H9 (cell line): ENCODE data around the gene MYNN. TPM values are rescaled to one million over a fixed set of nuclear protein-coding genes. Genes with fewer than 3 reads are reported as not detected.

ENCODE experiments used
- DNase-seq: peaks from one replicate; pipeline ENCODE4 v3.0.0-alpha.2; 2017
- H2AFZ ChIP-seq: one replicate; pipeline ENCODE4 v1.6.1; 2013; ENCODE audit warnings: mild to moderate bottlenecking, low read length, control low read depth, moderate library complexity
- H2AK5ac ChIP-seq: 2 replicates; pipeline ENCODE4 v1.6.1; 2013; ENCODE audit warnings: low read length, control low read depth, mixed read lengths; ENCODE audit not compliant: insufficient read length
- H2BK120ac ChIP-seq: one replicate; pipeline ENCODE4 v1.6.1; 2013; ENCODE audit warnings: low read depth, mild to moderate bottlenecking, low read length, control low read depth, inconsistent platforms; ENCODE audit not compliant: poor library complexity, severe bottlenecking
- H2BK12ac ChIP-seq: 2 replicates; pipeline ENCODE4 v1.6.1; 2013; ENCODE audit warnings: low read length, control low read depth, mixed read lengths, low read depth; ENCODE audit not compliant: insufficient read length
- H2BK15ac ChIP-seq: 2 replicates; pipeline ENCODE4 v1.6.1; 2013; ENCODE audit warnings: low read depth, low read length, control low read depth
- H2BK20ac ChIP-seq: one replicate; pipeline ENCODE4 v1.6.1; 2013; ENCODE audit warnings: low read depth, mild to moderate bottlenecking, low read length, control low read depth, inconsistent platforms; ENCODE audit not compliant: poor library complexity, severe bottlenecking
- H2BK5ac ChIP-seq: 2 replicates; pipeline ENCODE4 v1.6.1; 2013; ENCODE audit warnings: low read length, control low read depth, mixed read lengths; ENCODE audit not compliant: insufficient read length
- H3K14ac ChIP-seq: 2 replicates; pipeline ENCODE4 v1.6.1; 2013; ENCODE audit warnings: low read length, control low read depth; ENCODE audit not compliant: insufficient read depth
- H3K18ac ChIP-seq: 2 replicates; pipeline ENCODE4 v1.6.1; 2013; ENCODE audit warnings: low read depth, mild to moderate bottlenecking, mixed read lengths, low read length, control low read depth; ENCODE audit not compliant: insufficient read length
- H3K23ac ChIP-seq: 2 replicates; pipeline ENCODE4 v1.6.1; 2013; ENCODE audit warnings: low read length, control low read depth, mixed read lengths, low read depth; ENCODE audit not compliant: insufficient read length
- H3K23me2 ChIP-seq: 2 replicates; pipeline ENCODE4 v1.6.1; 2013; ENCODE audit warnings: low read depth, mild to moderate bottlenecking, mixed read lengths, low read length, control low read depth; ENCODE audit not compliant: insufficient read length, poor library complexity, severe bottlenecking
- H3K27ac ChIP-seq: 2 replicates; pipeline ENCODE4 v1.5.1; 2013; ENCODE audit warnings: low read length, control low read depth, mixed read lengths, low read depth; ENCODE audit not compliant: insufficient read length
- H3K27me3 ChIP-seq: 2 replicates; pipeline ENCODE4 v1.6.1; 2013; ENCODE audit warnings: low read length, control low read depth, inconsistent platforms; ENCODE audit not compliant: insufficient read depth
- H3K4ac ChIP-seq: 2 replicates; pipeline ENCODE4 v1.6.1; 2013; ENCODE audit warnings: low read depth, mild to moderate bottlenecking, control low read depth, inconsistent platforms, low read length, moderate library complexity
- H3K4me1 ChIP-seq: 2 replicates; pipeline ENCODE4 v1.6.1; 2013; ENCODE audit warnings: low read length, control low read depth, inconsistent platforms; ENCODE audit not compliant: insufficient read depth
- H3K4me2 ChIP-seq: 2 replicates; pipeline ENCODE4 v1.6.1; 2013; ENCODE audit warnings: low read length, control low read depth, mixed read lengths; ENCODE audit not compliant: insufficient read length, insufficient read depth
- H3K56ac ChIP-seq: 2 replicates; pipeline ENCODE4 v1.6.1; 2013; ENCODE audit warnings: low read depth, mild to moderate bottlenecking, mixed read lengths, low read length, control low read depth; ENCODE audit not compliant: insufficient read length
- H3K79me1 ChIP-seq: 2 replicates; pipeline ENCODE4 v1.6.1; 2013; ENCODE audit warnings: low read depth, mild to moderate bottlenecking, moderate library complexity, low read length, control low read depth, inconsistent platforms; ENCODE audit not compliant: insufficient read depth, poor library complexity, severe bottlenecking
- H3K79me2 ChIP-seq: 2 replicates; pipeline ENCODE4 v1.6.1; 2013; ENCODE audit warnings: low read length, control low read depth, inconsistent platforms; ENCODE audit not compliant: insufficient read depth
- H3K9ac ChIP-seq: 2 replicates; pipeline ENCODE4 v1.6.1; 2013; ENCODE audit warnings: low read length, control low read depth, mixed read lengths; ENCODE audit not compliant: insufficient read length; ENCODE audit errors: extremely low read depth
- H3K9me3 ChIP-seq: one replicate; pipeline ENCODE4 v1.6.1; 2013; ENCODE audit warnings: low read depth, low read length, inconsistent platforms; ENCODE audit not compliant: control insufficient read depth
- H3T11ph ChIP-seq: one replicate; pipeline ENCODE4 v1.6.1; 2013; ENCODE audit warnings: mild to moderate bottlenecking, low read length, control low read depth, inconsistent platforms
- H4K20me1 ChIP-seq: one replicate; pipeline ENCODE4 v1.6.1; 2013; ENCODE audit not compliant: control insufficient read depth, insufficient read length, insufficient read depth
- H4K5ac ChIP-seq: 2 replicates; pipeline ENCODE4 v1.6.1; 2013; ENCODE audit warnings: low read depth, mild to moderate bottlenecking, mixed read lengths, low read length, control low read depth; ENCODE audit not compliant: insufficient read length
- H4K8ac ChIP-seq: replicated peaks from 2 replicates; pipeline ENCODE4 v1.6.1; 2013; ENCODE audit warnings: low read length, control low read depth, mixed read lengths, low read depth; ENCODE audit not compliant: insufficient read length
- H4K91ac ChIP-seq: 2 replicates; pipeline ENCODE4 v1.6.1; 2013; ENCODE audit warnings: low read depth, mild to moderate bottlenecking, moderate library complexity, mixed read lengths, low read length, control low read depth; ENCODE audit not compliant: insufficient read length
- H3K27ac Mint-ChIP-seq, 3 experiments: 2 replicates in 2 of 3; 3 replicates in 1 of 3; pipeline ENCODE4 v1.8.0; 2020 to 2021; ENCODE audit warnings: mixed read lengths in 3 of 3, mild to moderate bottlenecking in 1 of 3, moderate library complexity in 1 of 3
- H3K27me3 Mint-ChIP-seq: 2 replicates; pipeline ENCODE4 v1.8.0; 2021; ENCODE audit warnings: low read depth, mild to moderate bottlenecking, moderate library complexity, mixed read lengths
- H3K36me3 Mint-ChIP-seq, 3 experiments: 2 replicates in 2 of 3; 3 replicates in 1 of 3; pipeline ENCODE4 v1.8.0; 2020 to 2021; ENCODE audit warnings: low read depth in 3 of 3, mixed read lengths in 3 of 3; ENCODE audit not compliant: insufficient read depth in 1 of 3
- H3K4me1 Mint-ChIP-seq, 2 experiments: 2 replicates each; pipeline ENCODE4 v1.8.0; 2020; ENCODE audit warnings: mixed read lengths in 2 of 2
- H3K4me3 Mint-ChIP-seq, 2 experiments: 2 replicates in 1 of 2; 3 replicates in 1 of 2; pipeline ENCODE4 v1.8.0; 2020 to 2021; ENCODE audit warnings: mild to moderate bottlenecking in 2 of 2, mixed read lengths in 2 of 2, moderate library complexity in 1 of 2
- H3K9me3 Mint-ChIP-seq, 2 experiments: 2 replicates in 1 of 2; 3 replicates in 1 of 2; pipeline ENCODE4 v1.8.0; 2020; ENCODE audit warnings: mild to moderate bottlenecking in 2 of 2, mixed read lengths in 2 of 2, moderate library complexity in 1 of 2
- CTCF ChIP-seq: fragments of 200-600 bp; sonication (generic); conservative IDR thresholded peaks from 3 replicates; pipeline ENCODE4 v1.8.0; 2021; ENCODE audit warnings: antibody characterized with exemption, mild to moderate bottlenecking
- WGBS: extraction: QIAGEN DNeasy Blood & Tissue Kit; methylation state at CpG from one replicate; pipeline ENCODE4 v1.1.7; 2013; ENCODE audit warnings: missing lambda C conversion rate, low lambda C conversion rate, mixed read lengths; ENCODE audit not compliant: insufficient read length; ENCODE audit errors: extremely low coverage; 5-methylcytosine and 5-hydroxymethylcytosine counted together
- total RNA-seq: library from RNA; stranded (reverse); gene quantifications from 2 replicates; pipeline ENCODE4 v1.2.1, GENCODE V29; 2021

The MYNN gene
- total RNA-seq, 1 experiment from 2014 or later, result 15.9 TPM

DNA sequence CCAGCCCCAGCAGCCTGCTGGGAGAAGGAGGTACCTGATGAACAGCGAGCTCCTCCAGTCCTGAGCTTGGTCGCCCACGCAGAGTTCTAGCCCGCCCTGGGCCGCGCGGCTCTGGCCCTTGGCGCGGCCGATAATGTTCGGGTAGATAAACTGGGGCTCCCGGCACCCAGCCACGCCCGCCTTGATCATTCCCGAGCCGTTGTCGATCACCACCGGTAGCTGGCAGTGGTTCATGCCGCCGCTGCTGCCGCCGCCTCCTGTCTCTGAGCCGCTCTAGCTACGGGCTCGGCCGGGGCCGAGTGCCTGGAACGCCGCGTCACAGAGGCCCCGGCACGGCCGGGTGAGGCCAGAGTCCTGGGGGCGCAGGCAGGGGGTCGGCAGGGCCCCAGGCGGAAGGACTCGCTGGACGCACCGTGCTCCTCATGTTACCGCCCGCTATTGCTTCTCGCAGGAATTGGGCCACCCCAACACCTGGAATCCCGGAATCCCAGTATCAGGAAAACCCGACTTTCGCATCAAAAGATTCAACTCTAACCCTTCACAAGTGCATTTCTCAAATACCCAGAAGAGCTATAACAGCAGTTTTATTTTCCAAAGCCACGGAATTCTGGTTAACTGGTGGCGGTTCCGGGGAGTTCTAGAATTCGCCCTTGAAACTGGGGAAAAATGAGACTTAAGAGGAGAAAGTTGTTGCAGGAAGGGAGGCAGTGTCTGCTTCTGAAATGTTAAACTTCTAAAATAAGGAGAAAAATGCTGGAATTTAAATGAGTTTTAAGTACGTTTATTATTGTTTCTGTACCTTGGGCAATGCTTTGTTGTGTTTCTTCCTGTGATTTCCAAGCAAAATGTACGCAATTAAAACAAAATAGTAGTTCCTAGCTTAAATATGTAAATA is 3.7 kb upstream of the MYNN start, which contains the start of gene ACTRT3:
TSS of gene ACTRT3 (minus strand) at position 275 of the 895 bp plus-strand sequence. CDS start at position 234, 41 bp downstream.
- WGBS, result no CpG with 5 or more reads among the region's 51 CpGs
- peak within 1 kb of the TSS; percentile 43 for H2AFZ ChIP-seq

More for the DNA sequence above, 3.7 kb upstream of the MYNN start, which contains the start of gene ACTRT3:
- Mint-ChIP-seq H3K9me3 (no peaks in the 10 kb centered on the region; a peak in 1 of 5 replicates), H3K4me1 (peaks cover 15 to 17% of the 10 kb centered on the region in 2 experiments), H3K27ac (peak within 1 kb of the TSS; percentile 92 to 97 (median 95); a peak in 6 of 7 replicates), H3K27me3 (no peaks in the 10 kb centered on the region; the same call in 1 of the 2 replicates), H3K36me3 (peaks cover 3 to 10% (median 8%) of the 10 kb centered on the region in 3 experiments; a peak in 5 of 7 replicates), H3K4me3 (peak within 1 kb of the TSS; percentile 83 to 88)
- Histone ChIP-seq H2BK15ac (no peak within 1 kb of the TSS), H4K8ac (no peak within 1 kb of the TSS), H3K56ac (no peak within 1 kb of the TSS), H4K20me1 (no peaks in the 10 kb centered on the region), H3K79me1 (no peaks in the 10 kb centered on the region), H2AK5ac (no peak within 1 kb of the TSS), H4K91ac (no peak within 1 kb of the TSS), H3K23me2 (peaks cover under 1% of the 10 kb centered on the region), H3K9me3 (no peaks in the 10 kb centered on the region), H3T11ph (no peak within 1 kb of the TSS), H3K14ac (peak within 1 kb of the TSS; percentile 62; the same call in 1 of the 2 replicates), H2BK12ac (no peak within 1 kb of the TSS), H2BK120ac (no peak within 1 kb of the TSS), H3K4ac (no peak within 1 kb of the TSS), H3K18ac (peak within 1 kb of the TSS; percentile 39), H3K27ac (no peak within 1 kb of the TSS), H4K5ac (no peak within 1 kb of the TSS), H3K9ac (peak within 1 kb of the TSS; percentile 34), H3K4me2 (peak within 1 kb of the TSS; percentile 77), H3K27me3 (no peaks in the 10 kb centered on the region), H3K23ac (no peak within 1 kb of the TSS), H3K4me1 (no peaks in the 10 kb centered on the region), H2BK20ac (no peak within 1 kb of the TSS), H3K79me2 (peaks cover 7% of the 10 kb centered on the region; the same call in 1 of the 2 replicates), H2BK5ac (no peak within 1 kb of the TSS)
- TF ChIP-seq CTCF, result no peak
- peak; percentile 87 for DNase-seq
